Nephron progenitor cell (in vitro differentiated cells): ENCODE data around the gene AADACL3.

ENCODE experiments used
- DNase-seq: peaks from one replicate; pipeline ENCODE4 v3.0.0; 2021
- H3K27ac Mint-ChIP-seq: 2 replicates; pipeline ENCODE4 v1.8.0; 2021; ENCODE audit warnings: mild to moderate bottlenecking, moderate library complexity, mixed read lengths
- H3K27me3 Mint-ChIP-seq: 2 replicates; pipeline ENCODE4 v1.8.0; 2021; ENCODE audit warnings: mild to moderate bottlenecking, low read depth, mixed read lengths; ENCODE audit not compliant: poor library complexity
- H3K36me3 Mint-ChIP-seq: 2 replicates; pipeline ENCODE4 v1.8.0; 2021; ENCODE audit warnings: low read depth, mixed read lengths
- H3K4me1 Mint-ChIP-seq: 2 replicates; pipeline ENCODE4 v1.8.0; 2021; ENCODE audit warnings: mixed read lengths
- H3K4me3 Mint-ChIP-seq: 2 replicates; pipeline ENCODE4 v1.8.0; 2021; ENCODE audit warnings: mild to moderate bottlenecking, moderate library complexity, mixed read lengths
- H3K9me3 Mint-ChIP-seq: 2 replicates; pipeline ENCODE4 v1.8.0; 2021; ENCODE audit warnings: mild to moderate bottlenecking, moderate library complexity, mixed read lengths
- TF ChIP-seq, protein P1 (sequence below): fragments of 200-600 bp; sonication (generic); IDR thresholded peaks from 2 replicates; pipeline ENCODE4 v1.5.0; 2021; ENCODE audit warnings: antibody characterized with exemption

The AADACL3 gene

DNA sequence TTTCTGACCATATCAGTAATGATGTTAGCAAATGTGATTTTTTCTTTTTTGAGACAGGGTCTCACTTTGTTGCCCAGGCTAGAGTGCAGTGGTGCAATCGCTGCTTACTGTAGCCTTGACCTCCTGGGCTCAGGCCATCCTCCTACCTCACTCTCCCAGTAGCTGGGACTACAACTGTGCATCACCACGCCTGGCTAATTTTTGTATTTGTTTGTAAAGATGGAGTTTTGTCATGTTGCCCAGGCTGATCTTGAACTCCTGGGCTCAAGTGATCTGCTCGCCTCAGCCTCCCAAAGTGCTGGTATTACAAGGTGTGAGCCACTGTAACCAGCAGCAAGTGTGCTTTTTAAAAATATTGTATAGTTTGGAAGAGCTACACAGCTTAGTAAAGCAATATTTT is 26.0 kb downstream of the AADACL3 start:
- DNase-seq = no peak
- H3K27me3 Mint-ChIP-seq = peaks cover 14% of the 10 kb centered on the region
- no peaks in the 10 kb centered on the region for H3K4me1 Mint-ChIP-seq
- no peak overlapping the region for H3K4me3 Mint-ChIP-seq
- H3K27ac Mint-ChIP-seq = no peak overlapping the region
- TF ChIP-seq, protein P1, sequence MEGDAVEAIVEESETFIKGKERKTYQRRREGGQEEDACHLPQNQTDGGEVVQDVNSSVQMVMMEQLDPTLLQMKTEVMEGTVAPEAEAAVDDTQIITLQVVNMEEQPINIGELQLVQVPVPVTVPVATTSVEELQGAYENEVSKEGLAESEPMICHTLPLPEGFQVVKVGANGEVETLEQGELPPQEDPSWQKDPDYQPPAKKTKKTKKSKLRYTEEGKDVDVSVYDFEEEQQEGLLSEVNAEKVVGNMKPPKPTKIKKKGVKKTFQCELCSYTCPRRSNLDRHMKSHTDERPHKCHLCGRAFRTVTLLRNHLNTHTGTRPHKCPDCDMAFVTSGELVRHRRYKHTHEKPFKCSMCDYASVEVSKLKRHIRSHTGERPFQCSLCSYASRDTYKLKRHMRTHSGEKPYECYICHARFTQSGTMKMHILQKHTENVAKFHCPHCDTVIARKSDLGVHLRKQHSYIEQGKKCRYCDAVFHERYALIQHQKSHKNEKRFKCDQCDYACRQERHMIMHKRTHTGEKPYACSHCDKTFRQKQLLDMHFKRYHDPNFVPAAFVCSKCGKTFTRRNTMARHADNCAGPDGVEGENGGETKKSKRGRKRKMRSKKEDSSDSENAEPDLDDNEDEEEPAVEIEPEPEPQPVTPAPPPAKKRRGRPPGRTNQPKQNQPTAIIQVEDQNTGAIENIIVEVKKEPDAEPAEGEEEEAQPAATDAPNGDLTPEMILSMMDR = no peak
- no peaks in the 10 kb centered on the region for H3K36me3 Mint-ChIP-seq
- peaks cover 18% of the 10 kb centered on the region for H3K9me3 Mint-ChIP-seq

DNA sequence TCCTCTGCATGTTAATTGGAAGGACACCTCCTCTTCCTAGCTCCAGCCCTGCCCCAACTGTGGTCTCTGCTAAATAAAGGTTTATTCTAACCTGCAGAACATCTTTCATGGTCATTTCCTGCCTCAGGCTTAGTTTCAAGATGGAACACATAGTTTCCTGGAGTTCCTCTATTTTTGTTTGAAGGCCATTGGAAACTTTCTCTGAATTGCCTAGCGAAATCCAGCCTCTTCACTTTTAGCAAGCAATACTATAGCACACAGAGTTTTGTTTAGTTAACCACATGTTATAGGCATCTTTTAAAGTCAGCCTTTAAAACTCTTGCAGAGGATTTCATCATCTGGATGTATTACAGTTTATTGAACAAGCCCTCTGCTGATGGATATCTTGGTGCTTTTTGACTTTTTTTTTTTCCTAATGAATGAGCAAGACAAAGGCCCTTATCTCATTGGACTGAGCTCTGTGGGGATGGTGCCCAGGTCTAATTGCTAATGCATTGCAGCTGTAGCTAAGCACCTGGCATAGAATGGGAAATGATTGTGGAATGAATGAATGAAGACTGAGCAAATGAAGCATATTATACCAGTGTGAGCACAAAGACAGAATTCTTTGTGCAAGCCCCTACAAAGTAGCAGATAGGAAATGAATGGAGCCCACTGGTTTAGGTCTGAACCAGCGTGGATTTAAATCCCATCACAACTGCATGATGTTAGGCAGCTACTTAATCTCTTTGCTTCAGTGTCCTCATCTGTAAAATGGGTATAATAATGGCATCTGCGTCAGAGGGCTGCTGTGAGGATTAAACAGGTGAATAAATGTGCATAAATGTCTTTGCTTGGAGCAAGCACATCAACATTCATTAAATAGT is 29.4 kb downstream of the AADACL3 start:
- H3K9me3 Mint-ChIP-seq = peaks cover 34% of the 10 kb centered on the region
- H3K27me3 Mint-ChIP-seq = peaks cover 13% of the 10 kb centered on the region
- H3K4me1 Mint-ChIP-seq = no peaks in the 10 kb centered on the region
- TF ChIP-seq, protein P1 = no peak
- no peak for DNase-seq
- no peak overlapping the region for H3K4me3 Mint-ChIP-seq
- no peaks in the 10 kb centered on the region for H3K36me3 Mint-ChIP-seq
- H3K27ac Mint-ChIP-seq = no peak overlapping the region

DNA sequence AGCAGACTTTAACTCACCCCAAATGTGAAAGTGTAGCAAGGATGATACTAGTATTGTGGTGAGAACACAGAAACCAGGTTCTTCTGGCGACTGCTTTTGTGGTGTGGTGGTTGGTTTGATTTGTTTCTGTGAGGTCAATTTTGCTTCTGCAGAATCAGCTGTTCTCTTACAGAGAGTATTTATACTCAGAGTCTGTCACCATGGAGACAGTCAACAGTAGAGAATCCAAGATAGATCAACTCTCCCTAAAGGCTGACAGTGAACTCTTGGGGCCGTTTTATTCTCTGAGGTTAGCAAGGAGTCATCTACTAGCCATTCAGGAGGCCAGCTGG is 30.0 kb downstream of the AADACL3 start, which contains the start of gene CFAP107:
CFAP107 (plus strand) TSS at position 209 of the 332 bp plus-strand sequence. CDS start 231 bp downstream, outside the sequence.
- Mint-ChIP-seq H3K36me3 (no peaks in the 10 kb centered on the region), H3K4me1 (no peaks in the 10 kb centered on the region), H3K9me3 (peaks cover 34% of the 10 kb centered on the region), H3K4me3 (no peak within 1 kb of the TSS), H3K27me3 (peaks cover 11% of the 10 kb centered on the region), H3K27ac (no peak within 1 kb of the TSS)
- no peak for DNase-seq
- TF ChIP-seq, protein P1 = no peak

DNA sequence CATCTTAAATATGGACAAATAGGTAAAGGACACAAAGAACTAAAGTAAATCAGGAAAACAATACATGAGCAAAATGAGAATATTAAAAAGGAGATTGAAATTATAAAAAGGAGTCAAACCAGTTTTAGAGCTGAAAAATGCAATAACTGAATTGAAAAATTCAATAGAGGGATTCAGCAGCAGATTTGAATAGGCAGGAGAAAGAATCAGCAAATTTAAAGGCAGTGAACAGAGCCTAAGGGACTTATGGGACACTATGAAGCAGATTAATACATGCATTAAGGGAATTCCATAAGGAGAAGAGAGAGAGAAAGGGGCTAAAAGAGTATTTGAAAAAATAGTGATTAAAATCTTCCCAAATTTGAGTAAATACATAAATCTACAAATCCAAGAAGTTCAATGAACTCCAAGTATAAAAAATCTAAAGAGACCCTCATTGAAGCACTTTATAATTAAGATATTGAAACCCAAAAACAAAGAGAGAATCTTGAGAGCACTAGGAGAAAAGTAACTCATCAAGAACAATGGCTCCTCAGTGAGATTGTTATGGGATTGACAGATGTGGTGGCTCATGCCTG is 33.0 kb downstream of the AADACL3 start:
- Mint-ChIP-seq H3K27ac (no peak overlapping the region), H3K4me3 (no peak overlapping the region), H3K4me1 (no peaks in the 10 kb centered on the region), H3K27me3 (peaks cover 23% of the 10 kb centered on the region), H3K36me3 (no peaks in the 10 kb centered on the region), H3K9me3 (peaks cover 34% of the 10 kb centered on the region)
- TF ChIP-seq, protein P1 = no peak
- no peak for DNase-seq

DNA sequence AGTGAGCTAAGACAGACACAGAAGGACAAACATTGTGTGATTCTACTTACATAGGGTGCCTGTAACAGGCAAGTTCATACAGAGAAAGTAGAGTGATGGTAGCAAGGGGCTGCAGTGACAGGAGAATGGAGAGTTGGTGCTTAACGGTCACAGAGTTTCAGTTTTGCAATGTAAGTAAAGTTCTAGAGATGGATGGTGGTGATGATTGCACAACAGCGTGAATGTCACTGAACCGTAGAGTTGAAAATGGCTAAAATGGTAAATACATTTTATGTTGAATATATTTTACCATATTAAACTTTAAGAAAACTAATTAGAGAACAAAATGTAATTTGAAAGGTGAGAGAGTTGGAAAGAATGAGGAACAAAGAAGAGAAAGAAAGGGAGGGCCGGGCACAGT is 38.8 kb downstream of the AADACL3 start:
- Mint-ChIP-seq H3K36me3 (no peaks in the 10 kb centered on the region), H3K9me3 (peaks cover 2% of the 10 kb centered on the region), H3K27ac (no peak overlapping the region), H3K4me3 (no peak overlapping the region), H3K27me3 (peaks cover 48% of the 10 kb centered on the region), H3K4me1 (peaks cover 6% of the 10 kb centered on the region)
- TF ChIP-seq, protein P1 = no peak
- DNase-seq = no peak
